Subcutaneous adipose tissue (tissue), 4 donors: Measurements from ENCODE around the gene CRIM1. TPM values are rescaled to one million over a fixed set of nuclear protein-coding genes. Genes with fewer than 3 reads are reported as not detected.

Experiments used
- CTCF ChIP-seq: fragments of 450-650 bp; IDR thresholded peaks from one replicate; pipeline ENCODE4 v1.5.1; 2016; ENCODE audit warnings: low read depth, mild to moderate bottlenecking, control low read depth, antibody characterized with exemption, moderate library complexity
- total RNA-seq, 4 donors: library from RNA; depleted of rRNA; stranded (reverse); fragments of >200 nt; gene quantifications; one replicate each; pipeline ENCODE4 v1.1.0, GENCODE V29; 2016

Gene CRIM1
- total RNA-seq, 4 donors from 2014 or later: 153 to 269 (median 233) TPM

- no peak for TF ChIP-seq CTCF
These were observed 178.8 kb downstream of the CRIM1 start for GRCh38 chr2:36534275-36534799.

- TF ChIP-seq CTCF: no peak
These were observed 179.5 kb downstream of the CRIM1 start for GRCh38 chr2:36535099-36535498.

- no peak for TF ChIP-seq CTCF
These were observed 181.2 kb downstream of the CRIM1 start for GRCh38 chr2:36536776-36537175.

GRCh38 chr2:36538335-36538734 lies 182.8 kb downstream of the CRIM1 start:
- no peak for TF ChIP-seq CTCF

GRCh38 chr2:36539631-36540030 lies 184.1 kb downstream of the CRIM1 start:
- no peak for TF ChIP-seq CTCF

GRCh38 chr2:36540986-36541754 lies 185.6 kb downstream of the CRIM1 start:
- no peak for TF ChIP-seq CTCF

- no peak for TF ChIP-seq CTCF
These were observed 186.5 kb downstream of the CRIM1 start for GRCh38 chr2:36541891-36542595.
